Progenitor cell of endocrine pancreas (in vitro differentiated cells): ENCODE data around the gene CLCF1. TPM values are rescaled to one million over a fixed set of nuclear protein-coding genes. Genes with fewer than 3 reads are reported as not detected.
A peak's percentile ranks its signal among the peaks of the same experiment; 100 is the strongest.

Experiments used
- DNase-seq: peaks from one replicate; pipeline ENCODE4 v3.0.0; 2021; ENCODE audit warnings: low spot score; ENCODE audit not compliant: unreplicated experiment
- H3K27ac Mint-ChIP-seq: 2 replicates; pipeline ENCODE4 v1.8.0; 2021; ENCODE audit warnings: mild to moderate bottlenecking, moderate library complexity, mixed read lengths
- H3K27me3 Mint-ChIP-seq: 2 replicates; pipeline ENCODE4 v1.8.0; 2021; ENCODE audit warnings: mixed read lengths
- H3K36me3 Mint-ChIP-seq: 2 replicates; pipeline ENCODE4 v1.8.0; 2022; ENCODE audit warnings: mixed read lengths; ENCODE audit not compliant: insufficient read depth
- H3K4me1 Mint-ChIP-seq: 2 replicates; pipeline ENCODE4 v1.8.0; 2021; ENCODE audit warnings: low read depth, mixed read lengths
- H3K4me3 Mint-ChIP-seq: 2 replicates; pipeline ENCODE4 v1.8.0; 2021; ENCODE audit warnings: low read depth, mild to moderate bottlenecking, moderate library complexity, mixed read lengths
- H3K9me3 Mint-ChIP-seq: 2 replicates; pipeline ENCODE4 v1.8.0; 2021; ENCODE audit warnings: low read depth, mixed read lengths
- CTCF ChIP-seq: fragments of 200-600 bp; sonication (generic); IDR thresholded peaks from one replicate; pipeline ENCODE4 v1.5.0; 2021; ENCODE audit warnings: antibody characterized with exemption, mild to moderate bottlenecking; ENCODE audit not compliant: unreplicated experiment
- total RNA-seq: library from RNA; stranded (reverse); gene quantifications from 2 replicates; pipeline ENCODE4 v1.2.1, GENCODE V29; 2021

The CLCF1 gene
- total RNA-seq, 1 donor from 2014 or later = 6.9 TPM

- H3K4me3 Mint-ChIP-seq = no peak overlapping the region
Observed at GRCh38 chr11:67387069-67387468, 13.7 kb upstream of the CLCF1 start.

GRCh38 chr11:67384851-67385366, 11.5 kb upstream of the CLCF1 start:
- no peak for DNase-seq
- H3K36me3 Mint-ChIP-seq = no peaks in the 10 kb centered on the region
- no peak overlapping the region for H3K27ac Mint-ChIP-seq
- H3K4me1 Mint-ChIP-seq = peaks cover 6% of the 10 kb centered on the region
- H3K4me3 Mint-ChIP-seq = no peak overlapping the region
- no peaks in the 10 kb centered on the region for H3K9me3 Mint-ChIP-seq
- H3K27me3 Mint-ChIP-seq = peaks cover 41% of the 10 kb centered on the region
- TF ChIP-seq CTCF = no peak

More at GRCh38 chr11:67387069-67387468, 13.7 kb upstream of the CLCF1 start:
- Mint-ChIP-seq H3K9me3 (no peaks in the 10 kb centered on the region), H3K36me3 (no peaks in the 10 kb centered on the region), H3K4me1 (peaks cover 11% of the 10 kb centered on the region), H3K27ac (no peak overlapping the region), H3K27me3 (peaks cover 31% of the 10 kb centered on the region)
- no peak for DNase-seq
- TF ChIP-seq CTCF = no peak

GRCh38 chr11:67382276-67383136, 9.1 kb upstream of the CLCF1 start:
- TF ChIP-seq CTCF = peak; percentile 96
- no peaks in the 10 kb centered on the region for H3K4me1 Mint-ChIP-seq
- DNase-seq = peak; percentile 70
- H3K9me3 Mint-ChIP-seq = no peaks in the 10 kb centered on the region
- peaks cover 42% of the 10 kb centered on the region for H3K27me3 Mint-ChIP-seq
- no peak overlapping the region for H3K27ac Mint-ChIP-seq
- no peaks in the 10 kb centered on the region for H3K36me3 Mint-ChIP-seq
- H3K4me3 Mint-ChIP-seq = no peak overlapping the region

DNA sequence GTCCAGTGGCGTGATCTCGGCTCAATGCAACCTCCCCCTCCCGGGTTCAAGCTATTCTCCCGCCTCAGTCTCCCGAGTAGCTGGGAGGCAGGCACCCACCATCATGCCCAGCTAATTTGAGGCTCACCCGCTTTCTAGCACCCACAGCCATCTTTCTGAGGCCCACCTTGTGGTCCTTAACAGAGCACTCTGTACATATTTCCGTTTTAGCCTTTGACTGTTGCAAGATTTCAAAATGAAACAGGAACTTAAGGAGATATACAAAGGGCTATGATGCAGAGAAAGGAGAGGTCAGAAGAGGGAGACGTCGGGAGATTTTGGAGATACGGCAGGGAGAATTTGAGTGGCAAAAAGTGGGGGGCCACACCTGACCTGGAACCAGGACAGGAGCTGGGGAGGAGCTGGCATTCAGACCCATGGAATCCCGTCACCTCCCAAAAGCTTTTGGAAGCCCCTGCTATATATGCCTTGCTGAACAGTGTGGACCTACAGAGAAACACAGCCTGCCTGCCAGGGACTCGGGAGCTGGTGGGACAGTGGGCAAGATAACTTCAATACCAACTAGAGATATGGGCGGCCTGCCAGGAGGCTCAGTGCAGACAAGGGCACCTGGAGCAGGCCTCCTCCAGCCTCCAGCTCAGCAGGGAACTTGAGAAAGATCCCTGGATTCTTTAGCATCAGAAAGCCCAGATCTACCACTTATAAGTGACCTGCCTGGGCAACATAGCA, 8.0 kb upstream of the CLCF1 start:
- no peak overlapping the region for H3K27ac Mint-ChIP-seq
- H3K4me1 Mint-ChIP-seq = no peaks in the 10 kb centered on the region
- H3K36me3 Mint-ChIP-seq = no peaks in the 10 kb centered on the region
- peaks cover 42% of the 10 kb centered on the region for H3K27me3 Mint-ChIP-seq
- no peak for TF ChIP-seq CTCF
- no peak overlapping the region for H3K4me3 Mint-ChIP-seq
- no peaks in the 10 kb centered on the region for H3K9me3 Mint-ChIP-seq
- no peak for DNase-seq
